Stimulated activated CD4-positive, alpha-beta T cell treated with anti-CD3 and anti-CD28 coated beads, Interleukin-2, amount 100 ng/mL, for 4 hours (primary cell): ENCODE measurements around the gene IRF1.

ENCODE experiments used
- DNase-seq: peaks from one replicate; pipeline ENCODE4 v3.0.0-alpha.2; 2020; ENCODE audit warnings: low read depth

The IRF1 gene

DNA sequence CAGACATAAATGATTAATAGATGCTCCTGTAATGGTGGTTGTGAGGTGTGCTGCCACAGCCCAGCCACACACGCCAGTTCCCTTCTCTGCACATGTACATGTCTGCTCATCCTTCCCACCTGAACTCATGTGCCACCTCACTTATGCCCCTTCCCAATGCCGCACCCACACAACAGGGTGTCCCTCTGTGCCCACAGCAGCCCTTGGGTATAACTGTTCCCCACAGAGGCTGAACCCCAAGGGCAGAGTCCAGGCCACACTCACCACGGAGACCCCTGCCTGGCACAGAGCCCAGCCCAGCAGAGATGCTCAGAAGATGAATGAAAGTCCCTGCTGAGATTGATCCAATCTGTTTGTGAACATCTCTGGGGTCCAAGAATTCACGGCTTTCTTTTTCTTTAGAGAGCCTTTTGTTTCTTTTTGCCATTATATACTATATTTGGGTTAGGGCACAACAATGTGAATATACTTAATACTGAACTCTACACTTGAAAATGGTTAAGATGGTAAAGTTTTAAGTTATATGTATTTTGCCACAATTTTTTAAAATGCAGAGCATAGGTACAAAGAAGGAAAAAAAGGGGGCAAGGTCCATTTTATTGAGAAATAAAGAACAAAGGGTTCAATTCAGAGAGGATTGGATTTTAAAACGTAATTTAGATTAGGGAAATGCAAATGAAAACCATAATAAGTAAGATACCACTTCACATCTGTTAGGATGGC, 29.6 kb downstream of the IRF1 start:
- no peak for DNase-seq

DNA sequence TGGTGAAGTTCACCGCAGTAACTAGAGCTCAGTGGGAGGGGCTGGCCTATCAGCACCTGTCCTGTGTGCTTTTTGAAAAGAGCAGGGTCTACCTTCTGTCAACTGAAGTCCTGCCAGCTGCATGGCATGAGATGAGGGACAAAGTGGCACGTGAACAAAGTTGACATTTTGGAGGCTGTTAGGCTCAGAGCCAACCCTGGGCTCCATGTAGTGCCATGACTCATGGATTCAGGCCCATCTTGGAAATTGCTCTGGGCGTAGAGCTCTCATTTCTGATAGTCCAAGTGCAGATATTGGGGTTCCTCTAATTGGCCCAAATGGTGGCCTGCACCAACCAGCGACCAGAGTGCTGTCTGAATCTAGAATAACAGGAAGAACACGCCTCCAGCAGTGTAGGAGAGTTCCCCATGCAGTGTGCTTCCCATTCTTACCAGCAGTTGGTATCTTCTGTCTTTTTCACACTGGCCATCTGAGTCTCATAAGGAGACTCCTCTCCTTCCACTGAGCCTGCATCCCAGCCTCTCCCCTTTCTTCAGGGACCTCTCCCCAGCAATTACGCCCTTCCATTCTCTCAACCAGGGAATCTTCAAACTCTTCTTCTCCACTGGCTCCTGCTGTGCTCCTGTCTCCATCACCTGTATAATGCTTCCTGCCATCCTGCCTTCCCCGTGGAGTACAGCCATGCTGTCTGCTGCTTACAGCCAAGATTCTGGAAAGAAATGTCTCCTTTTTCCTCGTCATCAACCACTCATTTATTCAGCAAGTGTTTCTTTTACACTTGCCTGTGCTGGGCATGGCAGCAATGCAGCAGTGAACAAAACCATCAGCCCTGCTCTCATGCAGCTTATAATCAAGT, 30.4 kb downstream of the IRF1 start:
- DNase-seq: no peak

DNA sequence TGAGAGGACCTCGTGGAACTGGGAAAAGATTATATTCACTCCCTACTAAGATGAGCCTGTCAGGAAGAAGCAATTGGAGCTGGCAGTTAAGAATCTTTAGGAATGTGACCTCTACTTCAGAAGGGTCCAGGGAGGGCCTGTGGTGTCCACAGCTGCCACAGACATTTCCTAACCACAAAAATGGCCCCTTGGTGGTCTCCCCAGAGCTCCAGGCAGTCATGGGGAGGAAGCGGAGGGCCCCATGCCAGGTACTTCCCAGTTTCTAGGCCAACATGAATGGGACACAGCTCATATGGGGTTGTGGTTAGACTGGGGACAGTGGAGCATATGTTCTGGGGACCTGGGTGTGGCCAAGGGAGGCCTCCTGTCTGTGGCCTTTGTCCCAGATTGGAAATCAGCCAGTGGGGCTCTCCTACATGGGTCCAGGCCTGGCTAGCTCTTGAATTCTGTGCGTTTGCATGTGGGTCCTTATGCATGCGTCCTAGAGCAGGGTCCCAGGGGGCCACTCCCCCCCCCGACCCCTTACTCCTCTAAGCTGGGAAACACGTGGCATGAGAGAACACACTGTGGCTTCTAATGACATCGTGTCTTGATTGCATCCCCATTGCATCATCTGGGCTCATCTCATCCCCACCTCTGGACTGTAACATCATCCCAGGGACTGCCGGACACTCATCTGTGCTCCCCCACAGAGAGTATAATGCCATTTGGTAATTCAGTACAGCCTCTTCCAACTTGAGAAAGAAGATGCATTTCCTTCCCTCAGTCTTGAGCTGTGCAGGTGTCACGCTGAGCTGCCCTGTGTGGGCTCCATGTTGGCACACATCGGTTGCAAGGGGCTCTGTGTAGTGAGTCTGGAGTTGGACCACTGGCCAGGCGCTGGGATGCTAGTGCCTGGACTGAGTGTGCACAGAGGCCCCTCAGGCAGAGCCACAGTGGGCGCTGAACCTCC, 31.3 kb downstream of the IRF1 start:
- DNase-seq: no peak

DNA sequence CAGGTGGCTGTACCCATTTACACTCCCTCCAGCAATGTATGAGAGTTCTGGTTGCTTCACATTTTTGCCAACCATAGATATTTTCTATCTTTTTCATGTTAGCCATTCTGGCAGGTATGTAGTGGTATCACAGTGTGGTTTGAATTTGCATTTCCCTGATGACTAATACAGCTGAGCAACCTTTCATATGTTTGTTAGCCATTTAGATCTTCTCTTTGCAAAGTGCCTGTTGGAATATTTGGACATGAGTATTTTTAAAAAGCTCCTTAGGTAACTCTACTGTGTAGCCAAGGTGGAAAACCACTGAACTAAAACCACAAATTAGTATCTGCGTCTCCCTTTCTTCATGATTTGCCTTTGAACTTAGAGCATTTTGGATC, 31.9 kb downstream of the IRF1 start:
- no peak for DNase-seq

DNA sequence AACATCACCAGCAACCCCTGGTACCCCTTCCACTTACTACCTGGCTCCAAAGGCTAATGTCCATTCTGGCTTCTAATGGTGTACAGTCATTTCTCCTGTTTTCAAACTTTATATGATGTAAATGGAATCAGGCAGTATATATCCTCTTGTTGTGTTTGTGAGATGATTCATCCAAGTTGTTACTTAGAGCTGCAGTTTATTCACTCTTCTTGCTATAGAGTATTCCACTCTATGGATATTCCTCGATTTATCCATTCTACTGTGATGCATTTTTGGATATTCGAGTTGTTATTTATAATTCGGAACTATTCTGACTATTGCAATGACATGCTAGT, 32.4 kb downstream of the IRF1 start:
- DNase-seq: no peak

DNA sequence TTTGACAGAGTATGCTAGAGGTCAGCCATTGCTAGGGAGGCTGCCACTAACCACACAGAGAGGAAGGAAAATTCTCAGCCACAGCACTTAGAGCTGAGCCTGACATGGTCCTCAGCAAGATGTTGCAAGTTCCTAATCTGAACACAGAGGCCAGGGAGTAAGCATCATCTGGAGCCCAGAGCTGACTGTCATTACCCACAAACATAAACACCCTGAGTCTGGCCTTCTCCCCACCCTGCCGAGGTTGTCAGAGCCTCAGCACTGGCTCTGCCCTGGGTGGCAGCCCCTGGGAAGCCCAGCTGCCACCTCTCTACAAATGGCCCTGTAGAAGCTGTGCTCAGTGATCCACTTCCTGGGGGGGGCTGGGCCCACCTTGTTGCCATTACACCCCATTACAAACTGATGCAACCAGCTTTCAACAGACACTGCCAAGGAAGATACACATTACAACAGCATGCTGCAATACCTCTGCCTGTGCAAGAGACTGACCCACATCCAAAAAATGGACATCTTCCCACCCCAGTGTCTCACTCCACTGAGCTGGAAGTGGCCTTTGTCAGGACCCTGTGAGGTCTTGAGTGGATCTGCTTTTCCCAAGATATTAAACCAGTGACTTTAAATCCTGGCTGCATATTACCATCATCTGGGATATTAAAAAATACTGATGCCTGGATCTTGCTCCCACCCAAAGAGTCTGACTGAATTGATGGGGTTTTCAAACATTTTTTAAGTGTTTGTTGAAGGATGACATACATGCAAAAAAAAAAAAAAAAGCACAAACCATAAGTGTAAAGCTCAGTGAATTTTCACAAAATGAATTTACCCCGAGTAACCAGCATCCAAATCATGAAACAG, 33.0 kb downstream of the IRF1 start:
- DNase-seq: no peak

DNA sequence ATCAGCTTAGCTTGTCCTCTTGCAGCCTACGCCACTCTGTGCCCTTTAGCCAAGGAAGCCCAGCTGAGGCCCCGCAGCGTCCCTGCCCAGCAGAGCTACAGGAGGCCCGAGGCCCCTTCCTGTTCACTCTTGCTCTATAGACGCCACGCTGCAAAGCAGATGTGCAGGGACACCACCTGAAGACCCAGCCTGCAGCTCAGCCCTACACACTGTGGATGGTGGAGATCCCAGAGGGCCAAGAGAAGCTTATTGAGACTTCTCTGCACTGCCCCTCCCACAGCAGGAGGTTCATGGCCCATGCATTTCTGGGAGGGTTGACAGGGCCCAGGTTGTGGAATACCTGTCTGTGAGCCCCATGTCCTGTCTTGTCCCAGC, 33.6 kb downstream of the IRF1 start:
- DNase-seq: no peak

DNA sequence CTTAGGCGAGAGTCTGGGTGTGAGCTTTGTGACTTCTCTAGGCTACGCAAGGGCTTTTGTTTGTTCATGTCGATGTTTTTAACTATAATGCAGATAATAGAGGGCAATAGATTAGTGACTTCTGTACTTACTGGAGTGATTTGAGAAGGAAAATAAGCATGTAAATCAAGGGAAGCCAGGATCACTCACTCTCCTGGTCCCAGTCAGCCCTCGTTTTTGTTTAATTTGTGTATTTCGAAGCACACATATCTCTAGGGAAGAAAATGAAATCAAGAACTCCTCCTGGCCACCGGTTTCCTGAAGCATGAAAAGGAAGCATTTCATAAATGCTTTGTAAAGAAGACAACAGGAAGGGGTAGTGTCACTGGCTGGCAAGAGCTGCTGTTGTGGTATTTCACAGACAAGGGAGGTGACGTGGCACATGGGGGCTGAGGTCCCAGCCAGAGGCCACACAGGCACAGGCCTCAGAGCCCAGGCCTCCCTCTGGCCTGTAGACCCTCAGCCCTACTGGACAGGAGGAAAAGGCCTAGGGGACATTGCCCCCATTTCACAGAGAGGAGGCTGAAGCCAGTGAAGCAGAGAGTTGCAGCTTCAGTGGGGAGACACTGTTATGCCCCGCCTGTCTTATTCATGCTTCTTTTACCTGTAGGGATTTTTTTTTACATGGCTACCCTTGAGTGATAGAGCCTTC, 34.1 kb downstream of the IRF1 start:
- no peak for DNase-seq

DNA sequence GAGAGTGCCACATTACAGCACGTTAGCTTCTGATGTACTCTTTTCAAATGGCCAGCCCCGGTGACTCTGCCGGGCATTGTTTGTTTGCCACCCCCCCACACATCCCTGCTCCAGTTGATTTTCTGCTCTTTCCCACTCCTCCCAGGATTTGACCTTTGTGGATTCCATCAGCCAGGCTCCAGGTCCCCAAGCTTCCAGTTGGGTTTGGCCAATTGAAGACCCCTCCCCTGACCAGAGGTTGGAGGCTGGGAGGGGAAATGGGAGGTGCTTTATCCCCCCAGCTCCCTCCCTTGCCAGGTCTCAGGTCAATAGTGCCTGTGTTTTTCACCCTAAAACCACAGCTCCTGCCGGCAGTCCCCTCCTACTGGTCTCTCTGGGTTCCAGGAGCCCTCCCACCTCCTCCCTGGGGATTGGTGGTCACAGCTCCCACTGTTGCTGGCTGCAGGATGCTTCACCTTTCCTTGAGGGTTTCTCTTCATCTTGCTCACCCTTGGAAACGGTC, 34.9 kb downstream of the IRF1 start:
- no peak for DNase-seq

DNA sequence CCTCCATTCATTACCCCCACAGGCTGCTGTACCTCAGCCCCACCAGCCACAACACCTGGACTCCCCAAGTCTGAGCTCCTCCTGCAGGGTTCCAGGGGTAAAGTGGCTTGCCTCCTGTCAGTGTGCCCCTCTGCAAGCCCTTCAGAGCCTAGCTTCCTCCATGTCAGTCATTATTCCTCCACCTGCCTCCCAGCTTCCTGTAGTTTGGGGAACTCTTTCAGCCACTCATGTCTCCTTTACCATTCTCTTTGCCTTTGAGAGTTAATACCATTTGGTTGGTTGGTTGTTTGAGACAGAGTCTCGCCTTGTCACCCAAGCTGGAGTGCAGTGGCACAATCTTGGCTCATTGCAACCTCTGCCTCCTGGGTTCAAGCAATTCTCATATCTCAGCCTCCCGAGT, 36.2 kb downstream of the IRF1 start:
- DNase-seq: no peak

DNA sequence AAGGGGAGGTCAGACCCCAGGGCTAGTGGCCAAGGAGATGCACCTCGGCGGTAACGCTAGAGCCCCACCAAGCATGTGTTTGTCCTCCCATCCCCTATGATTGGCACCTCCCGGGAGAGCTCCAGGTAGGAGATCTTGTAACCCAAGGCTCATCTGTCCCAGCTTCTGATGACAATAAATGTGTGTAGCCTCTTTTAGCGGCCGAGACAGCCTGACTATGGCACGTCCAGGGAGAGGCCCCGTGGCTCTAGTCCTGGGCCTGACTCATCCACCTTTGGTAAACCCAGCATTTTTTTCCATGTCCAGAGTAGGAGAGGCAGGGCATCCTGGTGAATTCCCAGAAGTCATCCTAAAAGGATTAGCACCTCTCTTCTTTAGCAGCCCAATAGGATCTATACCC, 39.2 kb downstream of the IRF1 start:
- no peak for DNase-seq

DNA sequence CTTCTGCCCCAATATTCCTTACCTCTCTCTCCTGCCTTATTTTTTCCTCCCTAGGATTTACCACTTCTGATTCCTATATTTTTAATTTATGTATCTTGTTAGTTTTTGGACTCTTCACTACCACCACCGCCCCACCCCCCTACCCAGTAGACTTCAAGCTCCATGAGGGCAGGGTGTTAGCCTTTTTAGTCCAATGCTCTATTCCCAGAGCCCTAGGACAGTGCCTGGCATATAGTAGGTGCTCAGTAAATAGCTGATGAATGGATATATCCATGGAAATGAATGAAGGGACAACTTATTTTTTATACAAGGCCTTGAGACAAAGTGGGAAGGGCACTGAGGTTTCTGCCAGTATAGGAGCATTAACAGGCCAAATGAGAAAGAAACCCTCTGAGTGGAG, 41.5 kb downstream of the IRF1 start:
- no peak for DNase-seq

DNA sequence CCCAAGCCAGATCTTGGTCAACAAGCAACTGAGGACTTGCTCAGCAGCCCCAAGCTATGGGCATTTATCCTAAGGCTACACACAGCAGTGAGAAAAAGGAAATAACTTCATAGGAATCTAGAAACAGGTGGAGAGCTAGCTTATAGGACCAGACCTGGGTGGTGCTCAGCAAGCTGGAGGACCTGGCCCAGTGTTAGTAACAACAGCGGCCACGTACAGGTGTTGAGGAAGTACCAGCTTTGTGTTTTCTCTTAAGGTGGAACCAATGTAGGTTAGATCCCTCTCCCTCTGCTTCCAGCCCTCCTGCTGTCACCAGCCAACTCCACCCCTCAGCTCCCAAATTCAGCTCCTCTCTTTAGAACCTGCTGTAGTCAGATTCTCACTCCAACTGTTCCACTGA, 43.4 kb downstream of the IRF1 start:
- no peak for DNase-seq

DNA sequence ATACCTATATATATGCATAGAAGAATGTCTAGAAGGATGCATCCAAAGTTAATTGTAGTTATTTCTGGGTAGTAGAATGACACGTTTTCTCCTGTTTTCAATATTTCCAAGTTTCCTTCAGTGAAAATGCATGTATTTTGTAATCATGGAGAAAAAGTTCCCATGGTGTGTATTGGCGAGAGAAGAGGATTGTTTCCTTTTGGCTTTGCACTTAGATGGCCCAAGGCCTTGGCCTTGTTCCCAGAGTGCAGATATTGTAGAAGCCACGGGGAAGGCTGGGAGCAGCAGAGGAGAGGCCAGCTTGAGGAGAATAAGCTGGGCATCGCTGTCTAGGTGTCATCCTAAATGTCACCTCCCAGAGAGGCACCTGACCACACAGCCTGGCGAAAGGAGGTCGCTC, 44.0 kb downstream of the IRF1 start:
- no peak for DNase-seq

DNA sequence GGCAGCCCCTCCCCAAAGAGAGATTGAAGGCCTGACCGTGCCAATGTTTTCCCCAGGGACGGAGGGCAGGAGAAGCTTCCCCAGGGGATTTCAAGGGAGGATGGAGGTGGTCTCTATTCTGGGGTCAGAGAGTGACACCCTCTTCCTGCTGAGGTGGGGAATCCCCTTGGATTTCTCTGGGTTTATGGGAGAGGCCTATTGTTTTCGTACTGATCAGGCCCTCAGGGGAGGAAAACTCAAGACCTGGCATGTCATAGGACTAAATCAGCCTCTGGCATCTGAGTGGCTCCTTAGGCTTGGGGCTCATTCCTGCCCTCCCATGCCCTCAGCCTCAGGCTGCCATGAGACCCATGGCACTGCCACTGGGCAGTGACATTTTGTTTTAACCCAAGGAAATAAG, 44.6 kb downstream of the IRF1 start:
- DNase-seq: no peak

DNA sequence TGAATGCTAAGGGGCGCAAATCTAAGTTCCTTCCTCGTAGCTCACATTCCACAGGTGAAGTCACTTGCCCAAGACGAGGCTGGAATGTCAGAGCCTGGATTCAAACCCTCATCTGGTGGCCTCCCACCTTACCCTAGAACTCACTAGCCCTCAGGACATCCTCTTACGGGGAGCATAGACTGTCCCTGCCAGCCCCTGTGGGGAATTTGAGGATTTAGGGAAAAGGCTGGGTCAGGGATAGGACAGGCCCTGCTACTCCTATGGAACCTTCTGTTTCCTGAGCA, 45.0 kb downstream of the IRF1 start:
- no peak for DNase-seq

DNA sequence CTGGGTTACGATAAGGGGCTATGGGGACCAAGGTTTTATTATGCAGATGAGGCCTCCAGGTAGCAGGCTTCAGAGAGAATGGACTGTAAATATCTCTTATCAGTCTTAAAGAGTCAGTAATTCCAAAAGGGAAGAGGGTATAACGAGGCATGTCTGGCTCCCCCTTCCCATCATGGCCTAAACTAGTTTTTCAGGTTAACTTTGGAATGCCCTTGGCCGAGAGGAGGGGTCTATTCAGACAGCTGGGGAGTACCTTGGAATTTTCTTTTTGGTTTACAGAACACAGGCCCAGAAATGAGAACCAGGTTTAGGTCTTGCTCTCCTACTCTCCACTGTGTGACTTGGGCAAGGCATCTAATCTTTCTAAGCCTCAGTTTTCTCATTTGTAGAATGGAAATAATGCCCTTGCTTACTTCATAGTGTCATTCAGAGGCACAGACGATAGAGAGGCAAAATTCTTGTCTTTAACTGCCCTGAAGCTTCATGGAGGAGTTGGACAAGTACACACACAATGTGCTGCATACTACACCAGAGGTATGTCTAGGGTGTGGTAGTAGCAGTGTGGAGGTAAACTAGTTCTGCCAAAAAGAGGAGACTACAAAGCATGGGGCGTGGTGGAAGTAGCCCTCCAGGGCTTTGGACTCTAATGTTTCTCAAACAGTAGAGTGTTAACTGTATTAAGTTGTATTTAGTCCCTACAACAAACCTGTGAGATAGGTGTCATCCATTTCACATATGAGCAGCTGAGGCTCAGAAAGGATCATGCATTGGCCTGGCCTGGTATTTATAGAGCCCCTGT, 45.5 kb downstream of the IRF1 start:
- no peak for DNase-seq

DNA sequence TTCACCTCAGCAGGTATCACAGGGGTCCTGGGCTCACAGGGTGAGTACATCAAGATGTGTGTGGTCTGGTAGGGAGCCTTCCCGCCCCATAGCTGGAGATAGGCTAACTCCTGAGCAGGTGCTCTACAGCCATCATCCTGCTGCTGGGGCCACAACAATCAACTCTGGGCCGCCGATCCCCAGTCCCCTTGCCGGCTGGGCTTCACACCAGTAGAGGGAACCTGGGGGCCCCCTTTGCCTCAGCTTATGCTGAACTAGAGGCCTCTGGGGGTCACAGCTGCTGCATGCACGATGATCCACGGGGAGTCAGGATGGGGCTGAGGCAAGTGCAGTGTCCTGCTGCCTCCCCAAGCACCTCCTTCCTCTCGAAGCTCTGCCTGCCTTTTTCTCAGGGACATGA, 46.5 kb downstream of the IRF1 start:
- DNase-seq: no peak

DNA sequence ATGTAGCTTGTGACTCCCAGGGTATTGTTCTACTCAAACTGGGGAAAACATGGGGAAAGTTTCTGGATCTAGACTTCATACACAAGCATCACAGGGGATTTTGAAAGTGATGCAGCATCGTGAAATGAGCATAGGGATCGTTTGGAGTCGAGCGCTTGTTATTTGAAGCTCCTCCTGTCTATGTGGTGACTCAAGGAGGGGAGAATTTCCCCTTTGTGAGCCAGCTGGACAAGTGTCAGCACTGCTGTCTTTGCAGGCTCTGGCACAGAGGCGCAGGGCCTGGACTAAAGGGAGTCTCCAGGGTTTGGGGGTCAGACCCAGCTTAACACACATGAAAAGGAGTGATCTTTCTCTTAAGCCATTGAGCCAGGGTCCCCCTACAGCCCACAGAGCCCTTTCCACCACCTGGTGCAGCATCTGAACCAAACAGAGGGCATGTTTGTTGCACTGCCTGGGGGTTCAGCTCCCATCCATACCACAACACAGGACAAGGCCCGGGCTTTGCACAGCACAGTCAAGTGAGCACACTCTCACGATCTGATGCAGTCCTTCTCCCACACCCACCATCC, 51.0 kb downstream of the IRF1 start:
- no peak for DNase-seq

DNA sequence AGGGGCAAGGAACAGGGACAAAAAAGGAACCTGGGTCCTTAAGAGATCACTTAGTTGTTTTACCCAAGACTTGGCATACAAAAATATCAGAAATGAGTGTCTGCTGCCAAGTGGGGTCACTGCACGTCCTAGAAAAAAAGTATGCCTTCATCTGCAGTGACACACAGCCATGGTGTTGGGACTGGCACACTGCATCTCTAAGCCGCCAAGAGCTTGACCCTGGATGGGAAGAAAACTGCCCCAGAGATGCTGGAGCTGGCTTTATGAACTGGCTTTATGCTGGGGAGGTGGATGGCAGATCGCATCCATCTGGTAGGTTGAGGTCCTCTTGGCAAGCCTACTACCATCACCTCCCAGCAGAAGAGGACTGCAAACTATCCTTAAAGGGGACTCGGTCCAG, 51.7 kb downstream of the IRF1 start:
- DNase-seq: no peak
